Kidney (tissue), 14 donors: Measurements from ENCODE around the gene EMC9. TPM values are rescaled to one million over a fixed set of nuclear protein-coding genes. Genes with fewer than 3 reads are reported as not detected.

Experiments
- DNase-seq, 5 donors: peaks; one replicate each; pipeline ENCODE4 v3.0.0-alpha.2; 2013 to 2020
- FAIRE-seq: peaks from 2 replicates; lab custom pipeline; 2012; peaks lifted over from hg19 to GRCh38; lab: Jason Lieb, UNC
- H3K27ac ChIP-seq, 2 donors: one replicate each; pipeline ENCODE4 v1.7.0; 2013; ENCODE audit warnings: low read depth in 2 of 2, low read length in 2 of 2, inconsistent platforms in 1 of 2
- H3K27me3 ChIP-seq: one replicate; pipeline ENCODE4 v1.7.1; 2013; ENCODE audit warnings: low read length, inconsistent platforms; ENCODE audit not compliant: control insufficient read depth, insufficient read depth
- H3K36me3 ChIP-seq, 3 donors: one replicate each; pipeline versions ENCODE4 v1.7.0 to v1.7.1; 2013; ENCODE audit warnings: low read length in 3 of 3, control low read depth in 1 of 3, inconsistent platforms in 1 of 3; ENCODE audit not compliant: insufficient read depth in 3 of 3, control insufficient read depth in 2 of 3
- H3K4me1 ChIP-seq, 3 donors: one replicate each; pipeline versions ENCODE4 v1.7.0 to v1.7.1; 2013; ENCODE audit warnings: low read length in 3 of 3, inconsistent platforms in 1 of 3, low read depth in 1 of 3; ENCODE audit not compliant: control insufficient read depth in 2 of 3, insufficient read depth in 2 of 3
- H3K4me3 ChIP-seq, 3 donors: one replicate each; pipeline versions ENCODE4 v1.7.0 to v1.8.1; 2013; ENCODE audit warnings: low read length in 3 of 3, control low read depth in 1 of 3, inconsistent platforms in 1 of 3
- H3K9ac ChIP-seq, 3 donors: one replicate each; pipeline versions ENCODE4 v1.7.0 to v1.7.1; 2013; ENCODE audit warnings: low read length in 3 of 3, control low read depth in 1 of 3, inconsistent platforms in 1 of 3
- H3K9me3 ChIP-seq, 3 donors: one replicate each; pipeline versions ENCODE4 v1.7.0 to v1.7.1; 2013; ENCODE audit warnings: low read length in 3 of 3, control low read depth in 1 of 3, inconsistent platforms in 1 of 3; ENCODE audit not compliant: control insufficient read depth in 2 of 3, insufficient read depth in 1 of 3
- intact Hi-C: fragments of 100-400 bp; cut with DNase I; formaldehyde crosslinking; loops from one replicate; pipeline ENCODE4 v1.11.1; 2022
- polyA plus RNA-seq: library from polyadenylated mRNA; stranded (reverse); fragments of 350-450 nt; fragmentation: Illumina TruSeq; extraction: RNeasy Lipid Tissue Mini Kit (QIAGEN cat#74804); gene quantifications from one replicate; pipeline ENCODE4 v1.2.3, GENCODE V29; 2014; ENCODE audit warnings: low read depth, low replicate concordance; ENCODE audit not compliant: insufficient read depth
- total RNA-seq: library from RNA; stranded (reverse); fragmentation: NEBNext Ultra II Directional; extraction: Animal tissue kit (Norgen Biotek cat#: 25700); gene quantifications from one replicate; pipeline ENCODE4 v1.2.1, GENCODE V29; 2021
- TF ChIP-seq, protein P1 (sequence below): IDR thresholded peaks from 3 replicates; pipeline ENCODE4 v1.5.1; 2012; ENCODE audit warnings: mild to moderate bottlenecking, moderate library complexity, borderline replicate concordance; ENCODE audit not compliant: insufficient read depth; ENCODE audit errors: extremely low read depth
- donor health status: control.
- donor health status: control.
- donor health status: control.
- donor health status: control.
- donor health status: control.
- donor health status: DM: yes; HTN: yes; CAD: no.
- donor health status: Normal renal cell carcinoma (clear cell type).

EMC9 gene
- total and polyA plus RNA-seq, 2 donors from 2014 or later: 22.1 to 62.5 TPM

DNA sequence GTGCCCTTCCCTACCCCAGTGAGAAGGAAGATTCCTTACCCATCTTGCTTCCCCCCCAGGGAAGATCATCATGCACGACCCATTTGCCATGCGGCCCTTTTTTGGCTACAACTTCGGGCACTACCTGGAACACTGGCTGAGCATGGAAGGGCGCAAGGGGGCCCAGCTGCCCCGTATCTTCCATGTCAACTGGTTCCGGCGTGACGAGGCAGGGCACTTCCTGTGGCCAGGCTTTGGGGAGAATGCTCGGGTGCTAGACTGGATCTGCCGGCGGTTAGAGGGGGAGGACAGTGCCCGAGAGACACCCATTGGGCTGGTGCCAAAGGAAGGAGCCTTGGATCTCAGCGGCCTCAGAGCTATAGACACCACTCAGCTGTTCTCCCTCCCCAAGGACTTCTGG lies 37.9 kb downstream of the EMC9 start:
- FAIRE-seq: no peak
- H3K36me3 ChIP-seq: peaks cover 0 to 17% (median 15%) of the 10 kb centered on the region in 3 donors

DNA sequence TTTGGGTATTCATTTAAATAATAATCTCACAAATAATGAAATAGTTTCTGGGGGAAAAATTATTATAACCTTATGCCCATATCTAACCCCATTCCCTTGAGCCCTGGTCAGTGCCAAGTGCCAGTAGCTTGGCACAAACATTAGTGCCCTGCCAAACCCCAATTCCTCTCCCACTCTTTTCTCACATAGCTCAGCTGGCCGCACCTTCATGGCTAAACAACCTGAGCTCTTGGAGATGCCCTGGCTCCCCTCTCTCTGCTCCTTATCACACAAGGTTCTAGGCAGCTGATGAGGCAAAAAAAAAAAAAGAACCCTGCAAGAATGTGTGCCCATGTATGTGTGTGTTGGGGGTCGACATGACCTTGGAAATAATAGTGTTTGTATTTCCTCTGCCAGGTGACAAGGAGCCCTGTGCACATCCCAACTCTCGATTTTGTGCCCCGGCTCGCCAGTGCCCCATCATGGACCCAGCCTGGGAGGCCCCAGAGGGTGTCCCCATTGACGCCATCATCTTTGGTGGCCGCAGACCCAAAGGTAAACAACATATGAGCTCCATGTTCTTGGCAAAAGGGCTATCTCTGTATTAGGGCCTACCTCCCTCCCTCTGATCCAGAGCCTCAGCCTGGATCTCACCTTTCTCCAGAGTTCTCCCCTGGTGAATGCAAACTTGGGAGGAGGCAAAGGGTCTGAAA lies 38.9 kb downstream of the EMC9 start:
- Histone ChIP-seq H3K4me1 (peaks cover 0 to 2% (median 0%) of the 10 kb centered on the region in 3 donors), H3K36me3 (peaks cover 0 to 23% (median 15%) of the 10 kb centered on the region in 3 donors), H3K9ac (no peak overlapping the region), H3K27ac (no peak overlapping the region), H3K9me3 (no peaks in the 10 kb centered on the region), H3K27me3 (no peaks in the 10 kb centered on the region), H3K4me3 (no peak overlapping the region)
- no peak for FAIRE-seq
- intact Hi-C loops: no loop called here
- TF ChIP-seq, protein P1, sequence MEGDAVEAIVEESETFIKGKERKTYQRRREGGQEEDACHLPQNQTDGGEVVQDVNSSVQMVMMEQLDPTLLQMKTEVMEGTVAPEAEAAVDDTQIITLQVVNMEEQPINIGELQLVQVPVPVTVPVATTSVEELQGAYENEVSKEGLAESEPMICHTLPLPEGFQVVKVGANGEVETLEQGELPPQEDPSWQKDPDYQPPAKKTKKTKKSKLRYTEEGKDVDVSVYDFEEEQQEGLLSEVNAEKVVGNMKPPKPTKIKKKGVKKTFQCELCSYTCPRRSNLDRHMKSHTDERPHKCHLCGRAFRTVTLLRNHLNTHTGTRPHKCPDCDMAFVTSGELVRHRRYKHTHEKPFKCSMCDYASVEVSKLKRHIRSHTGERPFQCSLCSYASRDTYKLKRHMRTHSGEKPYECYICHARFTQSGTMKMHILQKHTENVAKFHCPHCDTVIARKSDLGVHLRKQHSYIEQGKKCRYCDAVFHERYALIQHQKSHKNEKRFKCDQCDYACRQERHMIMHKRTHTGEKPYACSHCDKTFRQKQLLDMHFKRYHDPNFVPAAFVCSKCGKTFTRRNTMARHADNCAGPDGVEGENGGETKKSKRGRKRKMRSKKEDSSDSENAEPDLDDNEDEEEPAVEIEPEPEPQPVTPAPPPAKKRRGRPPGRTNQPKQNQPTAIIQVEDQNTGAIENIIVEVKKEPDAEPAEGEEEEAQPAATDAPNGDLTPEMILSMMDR: no peak
- no peak for DNase-seq

More for the DNA sequence above, 37.9 kb downstream of the EMC9 start:
- Histone ChIP-seq H3K9ac (no peak overlapping the region), H3K27me3 (no peaks in the 10 kb centered on the region), H3K4me1 (peaks cover 0 to 2% (median 0%) of the 10 kb centered on the region in 3 donors), H3K27ac (no peak overlapping the region), H3K9me3 (no peaks in the 10 kb centered on the region), H3K4me3 (no peak overlapping the region)
- intact Hi-C loops: no loop called here
- TF ChIP-seq, protein P1: no peak
- no peak for DNase-seq

- Histone ChIP-seq H3K36me3 (peaks cover 0 to 31% (median 16%) of the 10 kb centered on the region in 3 donors), H3K9me3 (no peaks in the 10 kb centered on the region), H3K27ac (no peak overlapping the region), H3K4me3 (no peak overlapping the region), H3K9ac (peak overlapping the region in 1 of 3 donors; percentile 16), H3K4me1 (peaks cover 0 to 6% (median 0%) of the 10 kb centered on the region in 3 donors), H3K27me3 (no peaks in the 10 kb centered on the region)
- no peak for DNase-seq
- no peak for FAIRE-seq
- intact Hi-C loops: no loop called here
- TF ChIP-seq, protein P1: no peak
Measured at GRCh38 chr14:24100982-24101494, 40.4 kb downstream of the EMC9 start.
